Panc1 (cell line): ENCODE results near the gene INHBB. TPM values are rescaled to one million over a fixed set of nuclear protein-coding genes. Genes with fewer than 3 reads are reported as not detected.

Experiments
- ATAC-seq: fragments of 200-7000 bp; cut with Tn5 transposase; 2 replicates; pipeline ENCODE4 v1.9.1; 2020; ENCODE audit warnings: mild to moderate bottlenecking, moderate library complexity
- BruUV-seq: library from RNA; stranded (reverse); fragments of 400-500 nt; replicated peaks from 2 replicates; lab custom pipeline; 2021; lab: Mats Ljungman, UMichigan
- CTCF ChIA-PET: fragments of 300-600 bp; sonication (Branson Sonifier 250); formaldehyde crosslinking; loops from one replicate; lab custom pipeline; 2022; ENCODE audit warnings: antibody characterized with exemption; lab: Charles Lee
- POLR2A ChIA-PET: fragments of 300-600 bp; sonication (Branson Sonifier 250); formaldehyde crosslinking; loops from one replicate; lab custom pipeline; 2022; ENCODE audit warnings: antibody characterized with exemption; lab: Charles Lee
- DNase-seq: peaks from one replicate; pipeline ENCODE4 v3.0.0-alpha.2; 2010; ENCODE audit warnings: low read depth, low spot score
- H3K27ac ChIP-seq: 2 replicates; pipeline ENCODE4 v1.5.1; 2011; ENCODE audit warnings: mild to moderate bottlenecking, low read length, inconsistent platforms
- H3K27me3 ChIP-seq: fragments of 200-500 bp; sonication (Bioruptor generic); 2 replicates; pipeline ENCODE4 v1.6.0; 2014; ENCODE audit warnings: low read length, inconsistent platforms; ENCODE audit not compliant: control insufficient read depth, insufficient read depth
- H3K36me3 ChIP-seq: fragments of 200-500 bp; sonication (Bioruptor generic); 2 replicates; pipeline ENCODE4 v1.5.1; 2014; ENCODE audit warnings: inconsistent platforms, mild to moderate bottlenecking, low read length, moderate library complexity; ENCODE audit not compliant: control insufficient read depth, insufficient read depth
- H3K4me1 ChIP-seq: 2 replicates; pipeline ENCODE4 v1.5.1; 2011; ENCODE audit warnings: inconsistent platforms, mild to moderate bottlenecking, low read length, moderate library complexity; ENCODE audit not compliant: control insufficient read depth, insufficient read depth
- H3K4me3 ChIP-seq, 2 experiments: 2 replicates each; pipeline ENCODE4 v1.5.1; 2011 to 2012; ENCODE audit warnings: low read depth in 2 of 2, low read length in 2 of 2, mild to moderate bottlenecking in 2 of 2, inconsistent platforms in 1 of 2, moderate library complexity in 1 of 2
- H3K9me3 ChIP-seq: fragments of 200-500 bp; sonication (Bioruptor generic); 2 replicates; pipeline ENCODE4 v1.5.1; 2014; ENCODE audit warnings: low read depth, mild to moderate bottlenecking, inconsistent platforms, low read length, moderate library complexity; ENCODE audit not compliant: control insufficient read depth, insufficient read depth
- CTCF ChIP-seq: fragments of 450-650 bp; IDR thresholded peaks from 2 replicates; pipeline ENCODE4 v1.5.1; 2017; ENCODE audit warnings: mild to moderate bottlenecking
- POLR2AphosphoS5 ChIP-seq: IDR thresholded peaks from 2 replicates; pipeline ENCODE4 v1.6.1; 2012; ENCODE audit warnings: mild to moderate bottlenecking, low read depth, low read length, moderate library complexity
- REST ChIP-seq, 2 experiments: IDR thresholded peaks; 2 replicates each; pipeline ENCODE4 v1.6.1; 2011 to 2012; ENCODE audit warnings: low read depth in 2 of 2, control low read depth in 1 of 2, low read length in 1 of 2, mild to moderate bottlenecking in 1 of 2, moderate library complexity in 1 of 2; ENCODE audit not compliant: insufficient read depth in 1 of 2
- SIN3A ChIP-seq: IDR thresholded peaks from 2 replicates; pipeline ENCODE4 v1.6.1; 2012; ENCODE audit warnings: low read depth, mild to moderate bottlenecking, low read length, moderate library complexity, borderline replicate concordance; ENCODE audit not compliant: insufficient read depth
- TCF7L2 ChIP-seq: IDR thresholded peaks from 2 replicates; pipeline ENCODE4 v1.6.1; 2011; ENCODE audit warnings: mild to moderate bottlenecking, low read depth, low read length, inconsistent platforms
- in situ Hi-C: cut with HindIII; loops from 2 replicates; pipeline ENCODE4 v1.10.0; 2016; ENCODE audit warnings: low sequenced_read_pairs, low pct_unique_long_range_greater_than_20kb
- intact Hi-C: fragments of 100-400 bp; cut with micrococcal nuclease; formaldehyde crosslinking; loops from one replicate; pipeline ENCODE4 v1.10.0; 2022; ENCODE audit not compliant: unreplicated experiment
- total RNA-seq: library from RNA; stranded (reverse); gene quantifications from one replicate; pipeline ENCODE4 v1.2.1, GENCODE V29; 2021; ENCODE audit not compliant: unreplicated experiment

The INHBB gene
- total RNA-seq, 1 experiment from 2014 or later = 38.2 TPM

- Histone ChIP-seq H3K36me3 (no peaks in the 10 kb centered on the region), H3K4me3 (no peak overlapping the region), H3K27me3 (no peaks in the 10 kb centered on the region), H3K4me1 (peaks cover 4% of the 10 kb centered on the region; the same call in 1 of the 2 replicates), H3K9me3 (no peaks in the 10 kb centered on the region), H3K27ac (no peak overlapping the region)
- intact Hi-C loops (no loop called here), in situ Hi-C loops (no loop called here)
- no peak for ATAC-seq
- TF ChIP-seq SIN3A (no peak), REST (IDR thresholded peaks at IDR 0.05; ENCODE audit: insufficient read depth in 1 of 2, low read depth in 2 of 2, low read length in 1 of 2) (no peak), TCF7L2 (no peak), CTCF (no peak), POLR2AphosphoS5 (no peak)
- BruUV-seq = no TSS peak
- ChIA-PET CTCF (interaction anchor here (0.7 kb wide), 1 partner anchor 10 kb away, joined by 3 read pairs; no protein-coding TSS in a partner anchor), POLR2A (no interaction called here)
- DNase-seq = no peak
Observed at GRCh38 chr2:120371969-120372625, 26.2 kb downstream of the INHBB start.

- H3K27me3 ChIP-seq = no peaks in the 10 kb centered on the region
- H3K4me3 ChIP-seq = no peak overlapping the region
- intact Hi-C loops (no loop called here), in situ Hi-C loops (no loop called here)
- TF ChIP-seq TCF7L2 (no peak), SIN3A (no peak), POLR2AphosphoS5 (no peak), CTCF (no peak), REST (IDR thresholded peaks at IDR 0.05; ENCODE audit: insufficient read depth in 1 of 2, low read depth in 2 of 2, low read length in 1 of 2) (no peak)
- no peak for DNase-seq
- ChIA-PET CTCF (no interaction called here), POLR2A (no interaction called here)
- no peaks in the 10 kb centered on the region for H3K4me1 ChIP-seq
- H3K27ac ChIP-seq = no peak overlapping the region
- no peak for ATAC-seq
- BruUV-seq = no TSS peak
- no peaks in the 10 kb centered on the region for H3K9me3 ChIP-seq
- H3K36me3 ChIP-seq = no peaks in the 10 kb centered on the region
Observed at GRCh38 chr2:120372816-120373215, 26.9 kb downstream of the INHBB start.
